Stimulated activated CD8-positive, alpha-beta memory T cell treated with anti-CD3 and anti-CD28 coated beads, Interleukin-12 subunit alpha, Interleukin-12 subunit beta, amount 100 ng/mL, for 4 hours (primary cell): ENCODE results near the gene PCDHGB3.
"Not testable (repeated sequence)": the region's sequence is repeated elsewhere in the genome, so short reads cannot be mapped to it uniquely, and the experiment has no call there.

ENCODE experiments used
- DNase-seq: peaks from one replicate; pipeline ENCODE4 v3.0.0-alpha.2; 2020; ENCODE audit warnings: low read depth

The PCDHGB3 gene

DNA sequence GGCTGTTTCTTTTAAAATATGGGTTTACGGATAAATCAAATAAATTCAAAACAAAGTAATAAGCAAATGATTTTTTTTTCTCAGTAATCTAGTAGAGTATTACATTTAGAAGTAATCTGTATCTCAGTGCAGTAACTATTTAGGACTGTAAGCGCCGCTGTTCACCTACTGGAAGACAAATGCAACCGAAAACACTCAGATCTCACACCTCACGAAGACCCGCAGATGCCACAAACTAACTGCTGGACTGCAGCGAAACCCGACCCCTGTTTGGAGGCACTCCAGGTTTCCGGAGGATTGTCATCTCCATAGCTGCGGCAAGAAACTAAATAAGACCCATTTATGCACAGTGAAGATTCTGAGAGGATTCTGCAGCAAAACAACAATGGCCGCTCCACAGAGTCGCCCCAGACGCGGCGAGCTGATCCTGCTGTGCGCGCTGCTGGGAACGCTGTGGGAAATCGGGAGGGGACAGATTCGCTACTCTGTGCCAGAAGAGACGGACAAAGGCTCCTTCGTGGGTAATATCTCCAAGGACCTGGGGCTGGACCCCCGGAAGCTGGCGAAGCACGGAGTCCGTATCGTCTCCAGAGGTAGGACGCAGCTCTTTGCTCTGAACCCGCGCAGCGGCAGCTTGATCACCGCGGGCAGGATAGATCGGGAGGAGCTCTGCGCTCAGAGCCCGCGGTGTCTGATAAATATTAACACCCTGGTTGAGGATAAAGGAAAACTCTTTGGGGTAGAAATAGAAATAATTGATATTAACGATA, 22.6 kb downstream of the PCDHGB3 start, which contains the start of gene PCDHGA8:
PCDHGA8 (plus strand) TSS at position 205 of the 770 bp plus-strand sequence; CDS start at position 386, 181 bp downstream.
- no peak for DNase-seq

DNA sequence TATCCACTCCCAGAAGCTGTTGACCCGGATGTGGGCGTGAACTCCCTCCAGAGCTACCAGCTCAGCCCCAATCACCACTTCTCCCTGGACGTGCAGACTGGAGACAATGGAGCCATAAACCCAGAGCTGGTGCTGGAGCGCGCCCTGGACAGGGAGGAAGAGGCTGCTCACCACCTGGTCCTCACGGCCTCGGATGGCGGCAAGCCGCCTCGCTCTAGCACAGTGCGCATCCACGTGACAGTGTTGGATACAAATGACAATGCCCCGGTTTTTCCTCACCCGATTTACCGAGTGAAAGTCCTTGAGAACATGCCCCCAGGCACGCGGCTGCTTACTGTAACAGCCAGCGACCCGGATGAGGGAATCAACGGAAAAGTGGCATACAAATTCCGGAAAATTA, 23.2 kb downstream of the PCDHGB3 start:
- DNase-seq = no peak

DNA sequence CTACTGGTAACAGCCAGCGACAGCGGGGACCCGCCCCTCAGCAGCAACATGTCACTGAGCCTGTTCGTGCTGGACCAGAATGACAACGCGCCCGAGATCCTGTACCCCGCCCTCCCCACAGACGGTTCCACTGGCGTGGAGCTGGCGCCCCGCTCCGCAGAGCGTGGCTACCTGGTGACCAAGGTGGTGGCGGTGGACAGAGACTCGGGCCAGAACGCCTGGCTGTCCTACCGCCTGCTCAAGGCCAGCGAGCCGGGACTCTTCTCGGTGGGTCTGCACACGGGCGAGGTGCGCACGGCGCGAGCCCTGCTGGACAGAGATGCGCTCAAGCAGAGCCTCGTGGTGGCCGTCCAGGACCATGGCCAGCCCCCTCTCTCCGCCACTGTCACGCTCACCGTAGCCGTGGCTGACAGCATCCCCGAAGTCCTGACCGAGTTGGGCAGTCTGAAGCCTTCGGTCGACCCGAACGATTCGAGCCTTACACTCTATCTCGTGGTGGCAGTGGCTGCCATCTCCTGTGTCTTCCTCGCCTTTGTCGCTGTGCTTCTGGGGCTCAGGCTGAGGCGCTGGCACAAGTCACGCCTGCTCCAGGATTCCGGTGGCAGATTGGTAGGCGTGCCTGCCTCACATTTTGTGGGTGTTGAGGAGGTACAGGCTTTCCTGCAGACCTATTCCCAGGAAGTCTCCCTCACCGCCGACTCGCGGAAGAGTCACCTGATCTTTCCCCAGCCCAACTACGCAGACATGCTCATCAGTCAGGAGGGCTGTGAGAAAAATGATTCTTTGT, 24.6 kb downstream of the PCDHGB3 start:
- DNase-seq = not testable (repeated sequence)

DNA sequence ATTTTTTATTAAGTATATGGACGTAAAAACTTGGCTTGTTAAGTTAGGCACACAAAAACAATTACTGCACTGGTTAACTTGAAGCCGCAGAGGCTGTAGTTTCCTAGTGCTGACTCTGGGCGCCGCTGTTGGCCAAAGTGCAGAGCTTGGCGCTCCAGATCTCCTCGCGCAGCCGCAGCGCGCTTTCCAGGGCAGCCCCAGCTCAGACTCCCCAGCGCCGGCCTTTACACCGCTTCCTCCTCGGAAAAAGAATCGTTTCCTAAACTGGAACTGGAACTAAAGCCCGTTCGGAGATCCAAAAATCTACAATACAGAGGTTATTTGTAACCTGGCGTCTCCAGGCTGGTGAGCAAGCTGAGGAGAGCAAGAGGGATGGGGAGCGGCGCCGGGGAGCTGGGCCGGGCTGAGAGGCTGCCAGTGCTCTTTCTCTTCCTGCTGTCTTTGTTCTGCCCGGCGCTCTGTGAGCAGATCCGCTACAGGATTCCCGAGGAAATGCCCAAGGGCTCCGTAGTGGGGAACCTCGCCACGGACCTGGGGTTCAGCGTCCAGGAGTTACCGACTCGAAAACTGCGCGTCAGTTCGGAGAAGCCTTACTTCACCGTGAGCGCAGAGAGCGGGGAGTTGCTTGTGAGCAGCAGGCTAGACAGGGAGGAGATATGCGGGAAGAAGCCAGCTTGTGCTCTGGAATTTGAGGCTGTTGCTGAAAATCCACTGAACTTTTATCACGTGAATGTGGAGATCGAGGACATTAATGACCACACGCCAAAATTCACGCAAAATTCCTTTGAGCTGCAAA, 27.9 kb downstream of the PCDHGB3 start, which contains the start of gene PCDHGB5:
PCDHGB5 (plus strand) TSS at position 192 of the 796 bp plus-strand sequence; CDS start at position 373, 181 bp downstream.
- not testable (repeated sequence) for DNase-seq

DNA sequence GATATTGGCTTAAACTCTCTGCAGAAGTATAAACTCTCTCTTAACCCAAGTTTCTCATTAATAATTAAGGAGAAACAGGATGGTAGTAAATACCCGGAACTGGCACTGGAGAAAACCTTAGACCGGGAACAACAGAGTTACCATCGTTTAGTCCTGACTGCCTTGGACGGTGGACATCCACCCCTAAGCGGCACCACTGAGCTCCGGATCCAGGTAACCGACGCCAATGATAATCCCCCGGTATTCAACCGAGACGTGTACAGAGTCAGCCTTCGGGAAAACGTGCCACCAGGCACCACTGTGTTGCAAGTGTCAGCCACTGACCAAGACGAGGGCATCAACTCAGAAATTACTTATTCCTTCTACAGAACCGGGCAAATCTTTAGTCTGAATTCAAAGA, 28.6 kb downstream of the PCDHGB3 start:
- no peak for DNase-seq

DNA sequence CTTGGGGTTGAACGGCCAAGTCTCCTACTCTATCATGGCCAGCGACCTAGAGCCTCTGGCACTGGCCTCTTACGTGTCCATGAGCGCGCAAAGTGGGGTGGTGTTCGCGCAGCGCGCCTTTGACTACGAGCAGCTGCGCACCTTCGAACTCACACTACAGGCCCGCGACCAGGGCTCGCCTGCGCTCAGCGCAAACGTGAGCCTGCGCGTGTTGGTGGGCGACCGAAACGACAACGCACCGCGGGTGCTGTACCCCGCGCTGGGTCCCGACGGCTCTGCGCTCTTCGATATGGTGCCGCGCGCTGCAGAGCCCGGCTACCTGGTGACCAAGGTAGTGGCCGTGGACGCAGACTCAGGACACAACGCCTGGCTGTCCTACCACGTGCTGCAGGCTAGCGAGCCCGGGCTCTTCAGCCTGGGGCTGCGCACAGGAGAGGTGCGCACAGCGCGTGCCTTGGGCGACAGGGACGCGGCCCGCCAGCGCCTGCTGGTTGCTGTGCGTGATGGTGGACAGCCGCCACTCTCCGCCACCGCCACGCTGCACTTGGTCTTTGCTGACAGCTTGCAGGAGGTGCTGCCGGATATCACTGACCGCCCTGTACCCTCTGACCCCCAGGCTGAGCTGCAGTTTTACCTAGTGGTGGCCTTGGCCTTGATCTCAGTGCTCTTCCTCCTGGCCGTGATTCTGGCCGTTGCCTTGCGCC, 29.7 kb downstream of the PCDHGB3 start:
- no peak for DNase-seq

DNA sequence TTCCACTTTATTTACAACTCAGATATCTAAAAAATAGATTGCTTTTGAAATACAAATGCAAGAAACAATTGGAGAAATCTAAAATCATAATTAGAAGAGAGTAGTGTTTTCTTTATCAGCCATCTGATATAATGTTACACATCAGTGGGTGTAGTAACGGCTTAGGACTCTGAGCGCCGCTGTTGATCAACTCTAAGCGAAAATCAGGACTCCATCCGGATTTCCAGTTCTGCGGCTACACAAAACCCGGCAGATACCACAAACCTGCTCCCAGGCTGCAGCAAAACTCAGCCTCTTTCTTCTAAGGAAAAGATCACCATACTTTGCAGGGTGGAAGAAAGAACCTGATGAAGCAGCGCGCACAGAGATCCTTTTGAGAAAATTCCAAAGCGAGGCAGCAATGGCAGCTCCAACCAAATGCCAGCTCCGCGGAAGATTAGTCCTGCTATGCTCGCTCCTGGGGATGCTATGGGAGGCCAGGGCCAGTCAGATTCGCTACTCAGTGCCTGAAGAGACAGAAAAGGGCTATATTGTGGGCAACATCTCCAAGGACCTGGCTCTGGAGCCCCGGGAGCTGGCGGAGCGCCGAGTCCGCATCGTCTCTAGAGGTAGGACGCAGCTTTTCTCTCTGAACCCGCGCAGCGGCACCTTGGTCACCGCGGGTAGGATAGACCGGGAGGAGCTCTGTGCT, 32.7 kb downstream of the PCDHGB3 start, which contains the start of gene PCDHGA9:
PCDHGA9 (plus strand) TSS at position 226 of the 691 bp plus-strand sequence; CDS start at position 401, 175 bp downstream.
- no peak for DNase-seq

DNA sequence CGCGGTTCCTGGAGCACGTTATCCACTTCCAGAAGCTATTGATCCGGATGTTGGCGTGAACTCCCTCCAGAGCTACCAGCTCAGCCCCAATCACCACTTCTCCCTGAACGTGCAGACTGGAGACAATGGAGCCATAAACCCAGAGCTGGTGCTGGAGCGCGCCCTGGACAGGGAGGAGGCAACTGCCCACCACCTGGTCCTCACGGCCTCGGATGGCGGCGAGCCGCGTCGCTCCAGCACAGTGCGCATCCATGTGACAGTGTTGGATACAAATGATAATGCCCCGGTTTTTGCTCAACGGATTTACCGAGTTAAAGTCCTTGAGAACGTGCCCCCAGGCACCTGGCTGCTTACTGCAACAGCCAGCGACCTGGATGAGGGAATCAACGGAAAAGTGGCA, 33.3 kb downstream of the PCDHGB3 start:
- DNase-seq = no peak

DNA sequence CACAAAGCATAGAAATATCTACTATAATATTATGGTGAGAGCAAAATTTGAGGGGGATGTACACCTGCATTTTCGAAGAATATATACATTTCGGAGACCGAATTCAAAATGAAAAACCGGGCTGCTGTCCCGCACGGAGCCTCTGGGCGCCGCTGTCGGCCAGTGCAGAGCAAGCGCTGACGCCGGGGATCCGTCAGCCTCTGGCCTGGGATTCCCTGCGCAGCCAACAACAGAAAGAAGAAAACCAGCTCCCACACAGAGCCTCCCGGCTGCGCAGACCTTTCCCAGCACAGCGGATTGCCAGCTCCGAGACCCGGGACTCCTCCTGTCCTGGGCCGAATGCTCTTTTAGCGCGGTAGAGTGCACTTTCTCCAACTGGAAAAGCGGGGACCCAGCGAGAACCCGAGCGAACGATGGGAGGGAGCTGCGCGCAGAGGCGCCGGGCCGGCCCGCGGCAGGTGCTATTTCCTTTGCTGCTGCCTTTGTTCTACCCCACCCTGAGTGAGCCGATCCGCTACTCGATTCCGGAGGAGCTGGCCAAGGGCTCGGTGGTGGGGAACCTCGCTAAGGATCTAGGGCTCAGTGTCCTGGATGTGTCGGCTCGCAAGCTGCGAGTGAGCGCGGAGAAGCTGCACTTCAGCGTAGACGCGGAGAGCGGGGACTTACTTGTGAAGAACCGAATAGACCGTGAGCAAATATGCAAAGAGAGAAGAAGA, 37.9 kb downstream of the PCDHGB3 start, which contains the start of gene PCDHGB6:
PCDHGB6 (plus strand) TSS at position 232 of the 716 bp plus-strand sequence; CDS start at position 414, 182 bp downstream.
- not testable (repeated sequence) for DNase-seq

DNA sequence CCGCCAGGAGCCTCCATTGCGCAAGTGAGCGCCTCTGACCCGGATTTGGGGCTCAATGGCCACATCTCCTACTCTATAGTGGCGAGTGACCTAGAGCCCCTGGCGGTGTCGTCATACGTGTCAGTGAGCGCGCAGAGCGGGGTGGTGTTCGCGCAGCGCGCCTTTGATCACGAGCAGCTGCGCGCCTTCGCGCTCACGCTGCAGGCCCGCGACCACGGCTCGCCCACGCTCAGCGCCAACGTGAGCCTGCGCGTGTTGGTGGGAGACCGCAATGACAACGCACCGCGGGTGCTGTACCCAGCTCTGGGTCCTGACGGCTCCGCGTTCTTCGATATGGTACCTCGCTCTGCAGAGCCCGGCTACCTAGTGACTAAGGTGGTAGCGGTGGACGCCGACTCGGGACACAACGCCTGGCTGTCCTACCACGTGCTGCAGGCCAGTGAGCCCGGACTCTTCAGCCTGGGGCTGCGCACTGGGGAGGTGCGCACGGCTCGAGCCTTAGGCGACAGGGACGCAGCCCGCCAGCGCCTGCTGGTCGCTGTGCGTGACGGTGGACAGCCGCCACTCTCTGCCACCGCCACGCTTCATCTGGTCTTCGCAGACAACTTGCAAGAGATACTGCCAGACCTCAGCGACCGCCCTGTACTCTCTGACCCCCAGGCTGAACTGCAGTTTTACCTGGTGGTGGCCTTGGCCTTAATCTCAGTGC, 39.7 kb downstream of the PCDHGB3 start:
- no peak for DNase-seq

DNA sequence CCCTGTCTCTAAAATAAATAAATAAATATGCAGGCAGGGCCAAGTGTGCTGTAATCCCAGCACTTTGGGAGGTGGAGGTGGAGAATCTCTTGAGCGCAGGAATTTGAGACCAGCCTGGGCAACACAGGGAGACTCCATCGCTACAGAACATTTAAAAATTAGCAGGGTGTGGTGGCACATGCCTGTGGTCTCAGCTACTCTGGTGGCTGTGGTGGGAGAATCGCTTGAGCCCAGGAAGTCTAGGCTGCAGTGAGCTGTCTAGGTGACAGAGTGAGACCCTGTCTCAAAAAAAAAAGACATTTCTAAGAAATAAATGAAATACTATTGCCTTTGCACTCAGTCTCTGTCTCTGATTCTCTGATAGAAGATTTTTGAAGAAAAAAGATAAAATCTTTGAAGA, 41.5 kb downstream of the PCDHGB3 start:
- no peak for DNase-seq

DNA sequence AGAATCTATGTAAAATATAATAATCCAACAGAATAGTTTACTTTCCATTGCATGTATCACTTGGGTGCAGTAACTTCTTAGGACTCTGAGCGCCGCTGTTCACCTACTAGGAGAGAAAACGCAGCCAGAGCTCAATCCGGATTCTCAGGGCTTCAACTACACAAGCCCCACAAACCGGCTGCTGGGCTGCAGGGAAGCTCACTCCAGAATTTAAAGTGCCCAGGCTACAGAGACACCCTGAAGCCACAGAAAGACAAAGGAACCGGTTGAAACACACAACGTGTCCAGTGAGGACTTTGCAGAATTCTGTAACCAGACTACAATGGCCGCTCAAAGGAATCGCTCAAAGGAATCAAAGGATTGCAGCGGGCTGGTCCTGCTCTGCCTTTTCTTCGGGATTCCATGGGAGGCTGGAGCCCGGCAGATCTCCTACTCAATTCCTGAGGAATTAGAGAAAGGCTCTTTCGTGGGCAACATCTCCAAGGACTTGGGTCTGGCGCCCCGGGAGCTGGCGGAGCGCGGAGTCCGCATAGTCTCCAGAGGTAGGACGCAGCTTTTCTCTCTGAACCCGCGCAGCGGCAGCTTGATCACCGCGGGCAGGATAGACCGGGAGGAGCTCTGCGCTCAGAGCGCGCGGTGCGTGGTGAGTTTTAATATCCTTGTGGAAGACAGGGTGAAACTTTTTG, 43.0 kb downstream of the PCDHGB3 start, which contains the start of gene PCDHGA10:
PCDHGA10 (plus strand) TSS at position 134 of the 686 bp plus-strand sequence; CDS start at position 323, 189 bp downstream.
- no peak for DNase-seq

DNA sequence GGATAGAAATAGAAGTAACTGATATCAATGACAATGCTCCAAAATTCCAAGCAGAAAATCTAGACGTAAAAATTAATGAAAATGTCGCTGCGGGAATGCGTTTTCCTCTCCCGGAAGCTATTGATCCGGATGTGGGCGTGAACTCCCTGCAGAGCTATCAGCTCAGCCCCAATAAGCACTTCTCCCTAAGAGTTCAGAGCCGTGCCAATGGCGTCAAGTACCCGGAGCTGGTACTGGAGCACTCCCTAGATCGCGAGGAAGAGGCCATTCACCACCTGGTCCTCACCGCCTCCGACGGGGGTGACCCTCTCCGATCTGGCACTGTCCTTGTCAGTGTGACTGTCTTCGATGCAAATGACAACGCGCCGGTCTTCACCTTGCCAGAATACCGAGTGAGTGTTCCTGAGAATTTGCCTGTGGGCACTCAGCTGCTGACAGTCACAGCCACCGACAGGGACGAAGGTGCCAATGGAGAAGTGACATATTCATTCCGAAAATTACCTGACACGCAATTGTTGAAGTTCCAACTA, 43.6 kb downstream of the PCDHGB3 start:
- DNase-seq = no peak

DNA sequence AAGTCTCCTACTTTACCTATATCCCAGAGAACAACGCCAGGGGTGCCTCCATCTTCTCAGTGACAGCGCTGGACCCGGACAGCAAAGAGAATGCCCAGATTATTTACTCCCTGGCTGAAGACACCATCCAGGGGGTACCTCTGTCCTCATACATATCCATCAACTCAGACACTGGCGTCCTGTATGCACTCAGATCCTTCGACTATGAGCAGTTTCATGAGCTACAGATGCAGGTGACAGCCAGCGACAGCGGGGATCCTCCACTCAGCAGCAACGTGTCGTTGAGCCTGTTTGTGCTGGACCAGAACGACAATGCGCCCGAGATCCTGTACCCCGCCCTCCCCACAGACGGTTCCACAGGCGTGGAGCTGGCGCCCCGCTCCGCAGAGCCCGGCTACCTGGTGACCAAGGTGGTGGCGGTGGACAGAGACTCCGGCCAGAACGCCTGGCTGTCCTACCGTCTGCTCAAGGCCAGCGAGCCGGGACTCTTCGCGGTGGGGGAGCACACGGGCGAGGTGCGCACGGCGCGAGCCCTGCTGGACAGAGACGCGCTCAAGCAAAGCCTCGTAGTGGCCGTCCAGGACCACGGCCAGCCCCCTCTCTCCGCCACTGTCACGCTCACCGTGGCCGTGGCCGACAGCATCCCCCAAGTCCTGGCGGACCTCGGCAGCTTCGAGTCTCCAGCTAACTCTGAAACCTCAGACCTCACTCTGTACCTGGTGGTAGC, 44.7 kb downstream of the PCDHGB3 start:
- not testable (repeated sequence) for DNase-seq

DNA sequence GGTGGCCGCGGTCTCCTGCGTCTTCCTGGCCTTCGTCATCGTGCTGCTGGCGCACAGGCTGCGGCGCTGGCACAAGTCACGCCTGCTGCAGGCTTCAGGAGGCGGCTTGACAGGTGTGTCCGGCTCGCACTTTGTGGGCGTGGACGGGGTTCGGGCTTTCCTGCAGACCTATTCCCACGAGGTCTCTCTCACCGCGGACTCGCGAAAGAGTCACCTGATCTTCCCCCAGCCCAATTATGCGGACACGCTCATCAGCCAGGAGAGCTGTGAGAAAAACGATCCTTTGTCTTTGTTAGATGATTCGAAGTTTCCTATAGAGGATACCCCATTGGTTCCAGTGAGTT, 45.2 kb downstream of the PCDHGB3 start:
- not testable (repeated sequence) for DNase-seq

DNA sequence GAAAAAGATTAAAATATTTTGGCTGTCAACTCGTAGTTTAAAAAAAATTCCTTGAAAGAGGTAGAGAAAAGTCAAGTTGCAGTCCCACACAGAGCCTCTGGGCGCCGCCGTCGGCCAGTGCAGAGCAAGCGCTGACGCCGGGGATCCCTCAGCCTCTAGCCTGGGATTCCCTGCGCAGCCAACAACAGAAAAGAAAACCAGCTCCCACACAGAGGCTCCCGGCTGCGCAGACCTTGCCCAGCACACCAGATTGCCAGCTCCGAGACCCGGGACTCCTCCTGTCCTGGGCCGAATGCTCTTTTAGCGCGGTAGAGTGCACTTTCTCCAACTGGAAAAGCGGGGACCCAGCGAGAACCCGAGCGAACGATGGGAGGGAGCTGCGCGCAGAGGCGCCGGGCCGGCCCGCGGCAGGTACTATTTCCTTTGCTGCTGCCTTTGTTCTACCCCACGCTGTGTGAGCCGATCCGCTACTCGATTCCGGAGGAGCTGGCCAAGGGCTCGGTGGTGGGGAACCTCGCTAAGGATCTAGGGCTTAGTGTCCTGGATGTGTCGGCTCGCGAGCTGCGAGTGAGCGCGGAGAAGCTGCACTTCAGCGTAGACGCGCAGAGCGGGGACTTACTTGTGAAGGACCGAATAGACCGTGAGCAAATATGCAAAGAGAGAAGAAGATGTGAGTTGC, 47.6 kb downstream of the PCDHGB3 start, which contains the start of gene PCDHGB7:
PCDHGB7 (plus strand) TSS at position 184 of the 679 bp plus-strand sequence; CDS start at position 367, 183 bp downstream.
- DNase-seq = not testable (repeated sequence)
